Erythroblast (primary cell): ENCODE measurements around the gene NKD2.

Experiments
- GATA1 ChIP-seq: IDR thresholded peaks from 2 replicates; pipeline ENCODE4 v1.6.1; 2011; ENCODE audit warnings: low read depth, mild to moderate bottlenecking, control low read depth, low read length, moderate library complexity
- POLR2A ChIP-seq: IDR thresholded peaks from 2 replicates; pipeline ENCODE4 v1.6.1; 2011; ENCODE audit warnings: mild to moderate bottlenecking, low read length

- TF ChIP-seq POLR2A (no peak), GATA1 (no peak)
Measured at GRCh38 chr5:969408-969839, 39.2 kb upstream of the NKD2 start.
